ENCODE measurements around the gene RASGEF1C. TPM values are rescaled to one million over a fixed set of nuclear protein-coding genes. Genes with fewer than 3 reads are reported as not detected.

The RASGEF1C gene
- total RNA-seq, 2 experiments from 2014 or later: not detected

DNA sequence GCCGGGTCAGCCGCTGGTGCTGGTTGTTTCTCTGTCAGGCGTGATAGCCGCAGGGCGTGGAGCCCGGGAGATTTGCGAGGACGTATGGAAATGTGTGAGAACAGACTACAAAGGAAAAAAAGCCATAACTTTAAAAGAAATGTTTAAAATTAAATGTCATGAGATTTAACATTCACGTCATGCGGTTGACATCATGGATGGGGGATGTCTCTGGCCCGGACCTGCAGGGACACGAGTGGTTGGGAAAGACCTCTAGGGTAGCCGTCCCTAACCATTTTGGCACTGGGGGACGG is 136.8 kb downstream of the RASGEF1C start:
- ChIA-PET CTCF (ENCODE audit: unreplicated experiment) (no interaction called here), POLR2A (no interaction called here)
- Histone ChIP-seq H3K27ac (ENCODE audit: low read depth, low read length, poor library complexity, severe bottlenecking) (no peak overlapping the region), H3K79me2 (ENCODE audit: insufficient read depth, low read depth, low read length) (no peaks in the 10 kb centered on the region), H4K20me1 (ENCODE audit: insufficient read depth, low read length) (no peaks in the 10 kb centered on the region), H3K4me3 (ENCODE audit: low read depth, low read length, poor library complexity, severe bottlenecking) (peak overlapping the region; percentile 63), H3K36me3 (ENCODE audit: insufficient read depth, low read length) (no peaks in the 10 kb centered on the region), H3K4me2 (ENCODE audit: low read length) (peak overlapping the region; percentile 52; the same call in 1 of the 2 replicates), H3K4me1 (ENCODE audit: insufficient read depth, low read length, poor library complexity, severe bottlenecking) (no peaks in the 10 kb centered on the region), H3K9me2 (ENCODE audit: insufficient read depth, low read length) (no peaks in the 10 kb centered on the region), H2AFZ (ENCODE audit: low read length) (no peak overlapping the region; the same call in 1 of the 2 replicates), H3K9me3 (ENCODE audit: low read length) (no peaks in the 10 kb centered on the region)
- no peak for DNase-seq (ENCODE audit: low spot score)
- intact Hi-C loops (cut with micrococcal nuclease; ENCODE audit: unreplicated experiment): no loop called here
- TF ChIP-seq EZH2phosphoT487 (IDR thresholded peaks at IDR 0.05; ENCODE audit: borderline replicate concordance, low read depth, low read length): no peak
- BruUV-seq (replicated peaks): no TSS peak

DNA sequence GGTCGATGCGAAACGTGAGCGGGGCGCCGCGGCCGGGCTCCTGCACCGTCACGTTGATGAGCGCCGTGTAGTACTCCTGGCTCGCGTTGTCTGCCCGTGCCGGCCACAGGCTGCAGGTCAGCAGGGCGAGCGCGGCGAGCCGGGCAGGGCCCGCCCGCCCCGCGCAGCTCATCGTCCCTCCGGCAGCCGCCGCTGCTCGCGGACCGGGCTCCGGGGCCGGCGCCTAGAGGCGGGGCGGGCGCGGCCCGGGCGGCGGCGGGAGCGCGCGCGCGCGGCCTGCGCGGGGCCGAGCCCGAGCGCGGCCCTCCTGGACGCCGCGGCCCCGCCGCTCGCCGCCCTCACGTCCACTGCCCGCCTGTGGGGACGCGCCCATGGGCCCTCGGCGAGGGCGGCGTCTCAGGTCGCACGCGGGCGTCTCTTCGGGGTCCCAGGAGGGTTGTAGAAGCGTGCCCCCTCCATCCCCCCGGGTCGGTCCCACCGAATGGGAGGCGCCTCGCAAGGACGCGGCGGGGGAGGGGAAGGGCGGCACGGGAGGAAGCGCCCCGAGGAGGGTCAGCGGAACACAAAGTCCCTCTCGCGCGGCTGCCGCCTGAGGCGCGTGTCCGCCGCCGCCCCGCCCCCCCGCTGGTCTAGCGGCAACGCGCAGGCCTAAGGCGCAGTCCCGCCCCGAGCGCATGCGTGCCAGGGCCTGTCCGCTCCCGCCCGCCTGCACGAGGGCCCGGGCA is 137.3 kb downstream of the RASGEF1C start, which contains the start of gene RNF130:
RNF130 (minus strand) TSS at position 229 of the 725 bp plus-strand sequence; CDS start at position 172, 57 bp downstream.
- BruUV-seq (replicated peaks): no TSS peak
- Histone ChIP-seq H3K4me1 (ENCODE audit: insufficient read depth, low read length, poor library complexity, severe bottlenecking) (no peaks in the 10 kb centered on the region), H4K20me1 (ENCODE audit: insufficient read depth, low read length) (no peaks in the 10 kb centered on the region), H3K36me3 (ENCODE audit: insufficient read depth, low read length) (no peaks in the 10 kb centered on the region), H3K79me2 (ENCODE audit: insufficient read depth, low read depth, low read length) (no peaks in the 10 kb centered on the region), H2AFZ (ENCODE audit: low read length) (no peak within 1 kb of the TSS; the same call in 1 of the 2 replicates), H3K9me3 (ENCODE audit: low read length) (no peaks in the 10 kb centered on the region), H3K9me2 (ENCODE audit: insufficient read depth, low read length) (no peaks in the 10 kb centered on the region), H3K27ac (ENCODE audit: low read depth, low read length, poor library complexity, severe bottlenecking) (no peak within 1 kb of the TSS), H3K4me3 (ENCODE audit: low read depth, low read length, poor library complexity, severe bottlenecking) (peak within 1 kb of the TSS; percentile 63), H3K4me2 (ENCODE audit: low read length) (peak within 1 kb of the TSS; percentile 52)
- ChIA-PET CTCF (ENCODE audit: unreplicated experiment) (no interaction called here), POLR2A (interaction anchor here (0.7 kb wide), 1 partner anchor 25 kb away, joined by 3 read pairs; no protein-coding TSS in a partner anchor)
- intact Hi-C loops (cut with micrococcal nuclease; ENCODE audit: unreplicated experiment): no loop called here
- TF ChIP-seq EZH2phosphoT487 (IDR thresholded peaks at IDR 0.05; ENCODE audit: borderline replicate concordance, low read depth, low read length): no peak
- TF ChIP-seq, protein P1, sequence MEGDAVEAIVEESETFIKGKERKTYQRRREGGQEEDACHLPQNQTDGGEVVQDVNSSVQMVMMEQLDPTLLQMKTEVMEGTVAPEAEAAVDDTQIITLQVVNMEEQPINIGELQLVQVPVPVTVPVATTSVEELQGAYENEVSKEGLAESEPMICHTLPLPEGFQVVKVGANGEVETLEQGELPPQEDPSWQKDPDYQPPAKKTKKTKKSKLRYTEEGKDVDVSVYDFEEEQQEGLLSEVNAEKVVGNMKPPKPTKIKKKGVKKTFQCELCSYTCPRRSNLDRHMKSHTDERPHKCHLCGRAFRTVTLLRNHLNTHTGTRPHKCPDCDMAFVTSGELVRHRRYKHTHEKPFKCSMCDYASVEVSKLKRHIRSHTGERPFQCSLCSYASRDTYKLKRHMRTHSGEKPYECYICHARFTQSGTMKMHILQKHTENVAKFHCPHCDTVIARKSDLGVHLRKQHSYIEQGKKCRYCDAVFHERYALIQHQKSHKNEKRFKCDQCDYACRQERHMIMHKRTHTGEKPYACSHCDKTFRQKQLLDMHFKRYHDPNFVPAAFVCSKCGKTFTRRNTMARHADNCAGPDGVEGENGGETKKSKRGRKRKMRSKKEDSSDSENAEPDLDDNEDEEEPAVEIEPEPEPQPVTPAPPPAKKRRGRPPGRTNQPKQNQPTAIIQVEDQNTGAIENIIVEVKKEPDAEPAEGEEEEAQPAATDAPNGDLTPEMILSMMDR (conservative IDR thresholded peaks at IDR 0.05; ENCODE audit: low read length): no peak
- DNase-seq (ENCODE audit: low spot score): peak; percentile 59

DNA sequence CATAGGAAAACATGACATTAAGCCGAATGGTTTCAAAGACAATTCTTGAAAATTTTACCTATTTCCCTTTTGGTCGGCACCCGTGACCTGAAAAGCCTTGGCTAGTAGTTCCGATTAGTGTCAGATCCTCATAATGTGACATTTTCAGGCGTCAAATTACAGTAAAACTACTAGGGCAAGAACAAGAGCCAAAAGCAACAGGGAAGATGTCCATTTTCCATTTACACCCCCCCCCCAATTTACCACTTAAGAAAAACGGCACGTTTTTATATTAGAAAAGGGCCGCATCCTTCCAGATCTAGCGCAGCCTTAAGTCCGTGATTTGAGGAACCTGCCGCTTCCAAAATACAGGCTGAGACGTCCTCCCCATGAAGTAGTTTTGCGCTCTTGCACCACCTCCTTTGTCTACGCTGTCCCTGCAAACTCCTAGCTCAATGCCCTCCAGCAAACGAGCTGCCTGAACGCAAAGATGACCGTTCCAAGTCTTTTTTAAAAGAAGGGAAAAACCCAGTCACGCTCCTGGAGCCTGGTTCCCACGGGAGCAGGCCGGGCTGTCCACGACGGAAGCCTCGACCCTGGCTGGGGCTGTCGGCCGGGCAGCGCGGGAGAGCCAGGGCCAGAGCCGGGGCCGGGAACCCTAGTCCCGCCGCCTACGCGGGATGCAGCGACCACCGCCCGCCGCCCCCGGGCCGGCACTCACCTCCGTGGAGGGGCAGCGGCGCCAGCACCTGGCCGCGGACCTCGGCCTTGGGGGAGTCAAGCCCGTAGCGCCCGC is 138.1 kb downstream of the RASGEF1C start:
- no TSS peak for BruUV-seq (replicated peaks)
- H3K4me1 ChIP-seq (ENCODE audit: insufficient read depth, low read length, poor library complexity, severe bottlenecking): no peaks in the 10 kb centered on the region
- intact Hi-C loops (cut with micrococcal nuclease; ENCODE audit: unreplicated experiment): no loop called here
- no peaks in the 10 kb centered on the region for H4K20me1 ChIP-seq (ENCODE audit: insufficient read depth, low read length)
- peak overlapping the region; percentile 63 for H3K4me3 ChIP-seq (ENCODE audit: low read depth, low read length, poor library complexity, severe bottlenecking)
- TF ChIP-seq, protein P1 (conservative IDR thresholded peaks at IDR 0.05; ENCODE audit: low read length): no peak
- TF ChIP-seq EZH2phosphoT487 (IDR thresholded peaks at IDR 0.05; ENCODE audit: borderline replicate concordance, low read depth, low read length): no peak
- DNase-seq (ENCODE audit: low spot score): no peak
- CTCF ChIA-PET (ENCODE audit: unreplicated experiment): no interaction called here
- no peak overlapping the region for H2AFZ ChIP-seq (ENCODE audit: low read length)
- H3K9me3 ChIP-seq (ENCODE audit: low read length): no peaks in the 10 kb centered on the region
- no peaks in the 10 kb centered on the region for H3K79me2 ChIP-seq (ENCODE audit: insufficient read depth, low read depth, low read length)
- H3K27ac ChIP-seq (ENCODE audit: low read depth, low read length, poor library complexity, severe bottlenecking): no peak overlapping the region
- H3K9me2 ChIP-seq (ENCODE audit: insufficient read depth, low read length): no peaks in the 10 kb centered on the region
- H3K36me3 ChIP-seq (ENCODE audit: insufficient read depth, low read length): no peaks in the 10 kb centered on the region
- POLR2A ChIA-PET: interaction anchor here (0.7 kb wide), 1 partner anchor 24 kb away, joined by 3 read pairs; no protein-coding TSS in a partner anchor
- peak overlapping the region; percentile 23; the same call in 1 of the 2 replicates for H3K4me2 ChIP-seq (ENCODE audit: low read length)
